ENCODE data around the gene THAP11.

DNA sequence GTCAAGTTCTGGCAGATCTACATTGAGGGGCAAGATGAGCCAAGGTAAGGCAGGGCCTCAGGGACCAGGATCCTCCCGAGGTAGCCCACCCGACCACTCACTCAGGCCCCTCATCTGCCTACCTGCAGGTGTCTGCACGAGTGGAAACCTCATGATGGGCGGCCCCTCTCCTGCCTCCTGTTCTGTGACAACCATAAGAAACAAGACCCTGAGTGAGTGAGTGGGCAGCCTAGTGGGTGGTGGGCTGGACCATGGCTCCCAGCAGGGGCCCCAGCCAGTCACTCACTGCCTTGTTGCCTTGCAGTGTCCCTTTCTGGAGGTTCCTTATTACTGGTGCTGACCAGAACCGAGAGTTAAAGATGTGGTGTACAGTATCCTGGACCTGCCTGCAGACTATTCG is 36.1 kb downstream of the THAP11 start:
- TF ChIP-seq EP300 (conservative IDR thresholded peaks at IDR 0.05; ENCODE audit: poor library complexity, severe bottlenecking) (no peak), TAF1 (IDR thresholded peaks at IDR 0.05; ENCODE audit: low read depth) (no peak), CTCF (IDR thresholded peaks at IDR 0.05; ENCODE audit: poor library complexity, severe bottlenecking) (no peak), EZH2 (IDR thresholded peaks at IDR 0.05; ENCODE audit: borderline replicate concordance, insufficient read depth, low read length, poor library complexity, severe bottlenecking) (no peak), POLR2AphosphoS5 (IDR thresholded peaks at IDR 0.05) (no peak), MXI1 (conservative IDR thresholded peaks at IDR 0.05; ENCODE audit: poor library complexity, severe bottlenecking) (no peak)
- TF ChIP-seq, protein P1, sequence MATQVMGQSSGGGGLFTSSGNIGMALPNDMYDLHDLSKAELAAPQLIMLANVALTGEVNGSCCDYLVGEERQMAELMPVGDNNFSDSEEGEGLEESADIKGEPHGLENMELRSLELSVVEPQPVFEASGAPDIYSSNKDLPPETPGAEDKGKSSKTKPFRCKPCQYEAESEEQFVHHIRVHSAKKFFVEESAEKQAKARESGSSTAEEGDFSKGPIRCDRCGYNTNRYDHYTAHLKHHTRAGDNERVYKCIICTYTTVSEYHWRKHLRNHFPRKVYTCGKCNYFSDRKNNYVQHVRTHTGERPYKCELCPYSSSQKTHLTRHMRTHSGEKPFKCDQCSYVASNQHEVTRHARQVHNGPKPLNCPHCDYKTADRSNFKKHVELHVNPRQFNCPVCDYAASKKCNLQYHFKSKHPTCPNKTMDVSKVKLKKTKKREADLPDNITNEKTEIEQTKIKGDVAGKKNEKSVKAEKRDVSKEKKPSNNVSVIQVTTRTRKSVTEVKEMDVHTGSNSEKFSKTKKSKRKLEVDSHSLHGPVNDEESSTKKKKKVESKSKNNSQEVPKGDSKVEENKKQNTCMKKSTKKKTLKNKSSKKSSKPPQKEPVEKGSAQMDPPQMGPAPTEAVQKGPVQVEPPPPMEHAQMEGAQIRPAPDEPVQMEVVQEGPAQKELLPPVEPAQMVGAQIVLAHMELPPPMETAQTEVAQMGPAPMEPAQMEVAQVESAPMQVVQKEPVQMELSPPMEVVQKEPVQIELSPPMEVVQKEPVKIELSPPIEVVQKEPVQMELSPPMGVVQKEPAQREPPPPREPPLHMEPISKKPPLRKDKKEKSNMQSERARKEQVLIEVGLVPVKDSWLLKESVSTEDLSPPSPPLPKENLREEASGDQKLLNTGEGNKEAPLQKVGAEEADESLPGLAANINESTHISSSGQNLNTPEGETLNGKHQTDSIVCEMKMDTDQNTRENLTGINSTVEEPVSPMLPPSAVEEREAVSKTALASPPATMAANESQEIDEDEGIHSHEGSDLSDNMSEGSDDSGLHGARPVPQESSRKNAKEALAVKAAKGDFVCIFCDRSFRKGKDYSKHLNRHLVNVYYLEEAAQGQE (IDR thresholded peaks at IDR 0.05; ENCODE audit: borderline replicate concordance), result no peak

Measured in neural cell (in vitro differentiated cells).